HEK293 (cell line): ENCODE measurements around the gene AIF1L.

Source experiments
- CTCF ChIA-PET: fragments of 350-600 bp; formaldehyde crosslinking; extraction: SDS; loops from one replicate; lab custom pipeline; 2021; ENCODE audit warnings: antibody characterized with exemption; lab: Yijun Ruan, JAX
- POLR2A ChIA-PET: fragments of 300-600 bp; formaldehyde crosslinking; extraction: SDS; loops from one replicate; lab custom pipeline; 2020; ENCODE audit warnings: antibody characterized with exemption, inconsistent platforms; lab: Yijun Ruan, JAX
- H3K27ac ChIP-seq: fragments of 200-500 bp; sonication (Bioruptor generic); 2 replicates; pipeline ENCODE4 v1.5.1; 2014; ENCODE audit warnings: low read depth, low read length, control low read depth, inconsistent platforms; ENCODE audit errors: extremely low read depth
- H3K36me3 ChIP-seq, 2 experiments: fragments of 200-500 bp in 1 of 2; sonication (Bioruptor generic) in 1 of 2; 1 replicate in 1 of 2; 2 replicates in 1 of 2; pipeline ENCODE4 v1.5.1; 2014 to 2017; ENCODE audit warnings: inconsistent platforms in 2 of 2, low read length in 2 of 2; ENCODE audit not compliant: control insufficient read depth in 2 of 2, insufficient read depth in 1 of 2
- H3K4me1 ChIP-seq: fragments of 200-500 bp; sonication (Bioruptor generic); 2 replicates; pipeline ENCODE4 v1.5.1; 2014; ENCODE audit warnings: mild to moderate bottlenecking, low read length, inconsistent platforms; ENCODE audit not compliant: control insufficient read depth, insufficient read depth
- H3K4me3 ChIP-seq: 2 replicates; pipeline ENCODE4 v1.5.1; 2011; ENCODE audit warnings: low read depth, mild to moderate bottlenecking, control low read depth, low read length, moderate library complexity
- H3K9me3 ChIP-seq: fragments of 200-500 bp; sonication (Bioruptor generic); 2 replicates; pipeline ENCODE4 v1.5.1; 2014; ENCODE audit warnings: low read depth, low read length, inconsistent platforms; ENCODE audit not compliant: control insufficient read depth, insufficient read depth
- EGR2 ChIP-seq: fragments of 450-650 bp; formaldehyde crosslinking; IDR thresholded peaks from 2 replicates; pipeline ENCODE4 v1.5.1; 2016; ENCODE audit warnings: low read depth, missing biosample characterization, missing genetic modification characterization
- HOXC10 ChIP-seq: sonication (generic); formaldehyde crosslinking; IDR thresholded peaks from 2 replicates; pipeline ENCODE4 v1.8.1; 2023; ENCODE audit warnings: mild to moderate bottlenecking, missing genetic modification reagents
- INSM2 ChIP-seq: fragments of 450-650 bp; formaldehyde crosslinking; IDR thresholded peaks from 2 replicates; pipeline ENCODE4 v1.5.1; 2016; ENCODE audit warnings: missing biosample characterization, missing genetic modification characterization
- KLF9 ChIP-seq: fragments of 450-650 bp; formaldehyde crosslinking; IDR thresholded peaks from 2 replicates; pipeline ENCODE4 v1.5.1; 2016; ENCODE audit warnings: missing biosample characterization, missing genetic modification characterization, low read depth
- PRDM1 ChIP-seq: fragments of 450-650 bp; formaldehyde crosslinking; IDR thresholded peaks from 2 replicates; pipeline ENCODE4; 2016; ENCODE audit warnings: missing biosample characterization, missing genetic modification characterization
- REST ChIP-seq: fragments of 450-650 bp; formaldehyde crosslinking; IDR thresholded peaks from 2 replicates; pipeline ENCODE4 v1.5.1; 2016; ENCODE audit warnings: missing biosample characterization, missing genetic modification characterization
- SCRT2 ChIP-seq: fragments of 450-650 bp; formaldehyde crosslinking; IDR thresholded peaks from 2 replicates; pipeline ENCODE4 v1.5.1; 2016; ENCODE audit warnings: missing biosample characterization, missing genetic modification characterization
- SP7 ChIP-seq: fragments of 450-650 bp; formaldehyde crosslinking; IDR thresholded peaks from 2 replicates; pipeline ENCODE4 v1.5.1; 2016; ENCODE audit warnings: missing biosample characterization, missing genetic modification characterization
- YY1 ChIP-seq: fragments of 450-650 bp; formaldehyde crosslinking; IDR thresholded peaks from 2 replicates; pipeline ENCODE4 v1.5.1; 2018; ENCODE audit warnings: missing biosample characterization, missing genetic modification characterization
- YY2 ChIP-seq: fragments of 450-650 bp; formaldehyde crosslinking; IDR thresholded peaks from 2 replicates; pipeline ENCODE4 v1.5.1; 2016; ENCODE audit warnings: missing biosample characterization, missing genetic modification characterization
- ZBTB20 ChIP-seq: fragments of 450-650 bp; formaldehyde crosslinking; IDR thresholded peaks from 2 replicates; pipeline ENCODE4 v1.5.1; 2016; ENCODE audit warnings: missing biosample characterization, missing genetic modification characterization
- ZBTB8A ChIP-seq: fragments of 450-650 bp; formaldehyde crosslinking; IDR thresholded peaks from 2 replicates; pipeline ENCODE4 v1.5.1; 2016; ENCODE audit warnings: missing biosample characterization, missing genetic modification characterization
- ZFHX2 ChIP-seq: fragments of 450-650 bp; formaldehyde crosslinking; conservative IDR thresholded peaks from 2 replicates; pipeline ENCODE4 v1.5.1; 2016; ENCODE audit warnings: missing biosample characterization, missing genetic modification characterization
- ZNF398 ChIP-seq: fragments of 450-650 bp; formaldehyde crosslinking; IDR thresholded peaks from 2 replicates; pipeline ENCODE4 v1.5.1; 2017; ENCODE audit warnings: missing biosample characterization, missing genetic modification characterization
- ZNF416 ChIP-seq: fragments of 450-650 bp; formaldehyde crosslinking; IDR thresholded peaks from 2 replicates; pipeline ENCODE4 v1.5.1; 2016; ENCODE audit warnings: missing biosample characterization, missing genetic modification characterization
- ZNF558 ChIP-seq: fragments of 450-650 bp; formaldehyde crosslinking; IDR thresholded peaks from 2 replicates; pipeline ENCODE4 v1.5.1; 2016; ENCODE audit warnings: missing biosample characterization, missing genetic modification characterization

AIF1L gene

GRCh38 chr9:131049829-131050715 lies 46.3 kb upstream of the AIF1L start:
- POLR2A ChIA-PET: no interaction called here
- CTCF ChIA-PET: interaction anchor here (0.5 to 5.8 kb wide), 12 partner anchors 7 to 349 kb away, joined by 3 to 65 read pairs (median 4); no protein-coding TSS in a partner anchor
- TF ChIP-seq HOXC10 (CRISPR knock-in tag) (no peak), SCRT2 (tag by site-specific recombination) (0 out of 2 replicates have a peak, but pooled peaks have one; percentile 33)

GRCh38 chr9:131050831-131051230 lies 45.5 kb upstream of the AIF1L start:
- peak; percentile 28; the same call in 1 of the 2 replicates for TF ChIP-seq REST (tag by site-specific recombination)
- TF ChIP-seq ZNF398 (tag by site-specific recombination): no peak
- ChIA-PET POLR2A (no interaction called here), CTCF (interaction anchor here (0.5 to 2.5 kb wide), 5 partner anchors 23 to 299 kb away, joined by 3 to 10 read pairs (median 3); no protein-coding TSS in a partner anchor)
- Histone ChIP-seq H3K4me3 (no peak overlapping the region), H3K27ac (no peak overlapping the region), H3K9me3 (no peaks in the 10 kb centered on the region), H3K36me3 (no peaks in the 10 kb centered on the region), H3K4me1 (no peaks in the 10 kb centered on the region)

More at GRCh38 chr9:131049829-131050715, 46.3 kb upstream of the AIF1L start:
- H3K4me3 ChIP-seq: no peak overlapping the region
- no peaks in the 10 kb centered on the region for H3K4me1 ChIP-seq
- H3K36me3 ChIP-seq: no peaks in the 10 kb centered on the region
- no peaks in the 10 kb centered on the region for H3K9me3 ChIP-seq
- no peak overlapping the region for H3K27ac ChIP-seq

- H3K4me1 ChIP-seq: no peaks in the 10 kb centered on the region
- H3K9me3 ChIP-seq: no peaks in the 10 kb centered on the region
- H3K4me3 ChIP-seq: no peak overlapping the region
- no peak overlapping the region for H3K27ac ChIP-seq
- TF ChIP-seq KLF9 (tag by site-specific recombination) (no peak), ZFHX2 (tag by site-specific recombination) (peak; percentile 63), ZBTB8A (tag by site-specific recombination) (no peak), YY1 (tag by site-specific recombination) (no peak), YY2 (tag by site-specific recombination) (no peak), ZNF416 (no peak), PRDM1 (tag by site-specific recombination) (0 out of 2 replicates have a peak, but pooled peaks have one; percentile 18), ZBTB20 (no peak), REST (tag by site-specific recombination) (no peak), INSM2 (tag by site-specific recombination) (no peak), SP7 (tag by site-specific recombination) (no peak), ZNF558 (no peak), EGR2 (tag by site-specific recombination) (peak; percentile 61)
- CTCF ChIA-PET: interaction anchor here (0.6 to 1.7 kb wide), 15 partner anchors 26 to 356 kb away, joined by 3 to 6 read pairs (median 4); partner anchors contain the start of gene NUP214
- H3K36me3 ChIP-seq: no peaks in the 10 kb centered on the region
- POLR2A ChIA-PET: interaction anchor here (0.6 kb wide), 1 partner anchor 32 kb away, joined by 7 read pairs; no protein-coding TSS in a partner anchor
These were observed 44.5 kb upstream of the AIF1L start for GRCh38 chr9:131051592-131052517.
